Pancreas (tissue), 10 donors: ENCODE data around the gene EMC9. TPM values are rescaled to one million over a fixed set of nuclear protein-coding genes. Genes with fewer than 3 reads are reported as not detected.

Source experiments
- ATAC-seq, 4 donors: fragments of 200-7000 bp; cut with Tn5 transposase; one replicate each; pipeline versions ENCODE4 v1.8.0 to v1.9.1; 2020; ENCODE audit warnings: mild to moderate bottlenecking in 4 of 4, moderate library complexity in 4 of 4
- DNase-seq, 6 donors: peaks; one replicate each; pipeline ENCODE4 v3.0.0-alpha.2; 2020
- FAIRE-seq: peaks from 2 replicates; lab custom pipeline; 2012; peaks lifted over from hg19 to GRCh38; lab: Jason Lieb, UNC
- H3K27ac ChIP-seq, 4 donors: fragments of 200-600 bp; sonication (generic); 1 replicate in 3 of 4; 2 replicates in 1 of 4; pipeline versions ENCODE4 v1.5.0 to v1.8.0; 2020
- H3K27me3 ChIP-seq, 4 donors: fragments of 200-600 bp; one replicate each; pipeline ENCODE4 v1.8.0; 2021
- H3K36me3 ChIP-seq, 3 donors: fragments of 200-600 bp; sonication (generic) in 1 of 3; one replicate each; pipeline versions ENCODE4 v1.5.0 to v1.8.0; 2020 to 2021
- H3K4me1 ChIP-seq, 3 donors: fragments of 200-600 bp; one replicate each; pipeline ENCODE4 v1.8.0; 2021
- H3K4me3 ChIP-seq, 4 donors: fragments of 200-600 bp; sonication (generic) in 2 of 4; one replicate each; pipeline versions ENCODE4 v1.5.0 to v1.8.0; 2020 to 2021
- H3K9me3 ChIP-seq, 4 donors: fragments of 200-600 bp; one replicate each; pipeline ENCODE4 v1.8.0; 2021
- CTCF ChIP-seq, 4 donors: fragments of 200-600 bp; sonication (generic) in 3 of 4; IDR thresholded peaks; one replicate each; pipeline versions ENCODE4 v1.5.0 to v1.8.0; 2021; ENCODE audit warnings: antibody characterized with exemption in 4 of 4
- WGBS, 2 donors: extraction: QIAGEN DNeasy Blood & Tissue Kit; methylation state at CpG; one replicate each; pipeline ENCODE4 v1.1.7; 2013; 5-methylcytosine and 5-hydroxymethylcytosine counted together
- intact Hi-C, 3 donors: fragments of 100-400 bp; cut with DNase I; formaldehyde crosslinking; loops; one replicate each; pipeline versions ENCODE4 v1.11.1 to v1.14.2; 2022
- polyA plus RNA-seq, 2 donors: library from polyadenylated mRNA; stranded (reverse); fragments of 200-250 nt; gene quantifications; one replicate each; pipeline ENCODE4 v1.2.3, GENCODE V29; 2013
- total RNA-seq, 6 donors: library from RNA; stranded (reverse); fragmentation: NEBNext Ultra II Directional in 4 of 6; extraction: Animal tissue kit (Norgen Biotek cat#: 25700) in 4 of 6; gene quantifications; one replicate each; pipeline versions ENCODE4 v1.2.1 to v1.2.4, GENCODE V29; 2021 to 2023
- donor health status: healthy with polysubstance abuse.
- donor health status: DM: no; HTN: no; CAD: no; lungs with moderate emphysema.
- donor health status: DM: no; HTN: no; CAD: no.
- donor health status: control.
- donor health status: control.
- donor health status: Bipolar disorder and iron deficiency.
- donor health status: DM: yes; HTN: yes; CAD: no.
- donor health status: DM: no; HTN: no; CAD: no.
- donor health status: DM: no; HTN: no; CAD: no.
- donor health status: DM: yes; HTN: yes; CAD: no.

EMC9 gene
- total and polyA plus RNA-seq, 8 donors: 8.1 to 72.6 (median 14.1) TPM

GRCh38 chr14:24130717-24131548 lies 10.5 kb downstream of the EMC9 start:
- Histone ChIP-seq H3K27me3 (no peaks in the 10 kb centered on the region), H3K4me1 (peaks cover 19 to 31% (median 22%) of the 10 kb centered on the region in 3 donors), H3K36me3 (no peaks in the 10 kb centered on the region), H3K27ac (peak overlapping the region; percentile 76 to 87 (median 80)), H3K9me3 (no peaks in the 10 kb centered on the region), H3K4me3 (no peak overlapping the region)
- intact Hi-C loops: no loop called here
- FAIRE-seq (no peak), ATAC-seq (peak; percentile 53 to 71 (median 64)), DNase-seq (peak; percentile 68 to 87 (median 83))
- WGBS, 2 donors: 28 to 32% methylated on average over 7 of the region's 7 CpGs
- no peak for TF ChIP-seq CTCF (IDR thresholded peaks at IDR 0.05)

GRCh38 chr14:24130380-24130716 lies 11.0 kb downstream of the EMC9 start, which contains the start of gene FITM1:
Gene FITM1, plus strand, starts transcription at chr14:24130659. Its CDS starts 905 bp downstream, at chr14:24131564.
- Histone ChIP-seq H3K4me1 (peaks cover 19 to 30% (median 22%) of the 10 kb centered on the region in 3 donors), H3K9me3 (no peaks in the 10 kb centered on the region), H3K27ac (peak within 1 kb of the TSS; percentile 76 to 87 (median 80)), H3K36me3 (no peaks in the 10 kb centered on the region), H3K27me3 (no peaks in the 10 kb centered on the region), H3K4me3 (no peak within 1 kb of the TSS)
- intact Hi-C loops: no loop called here
- FAIRE-seq (no peak), DNase-seq (no peak), ATAC-seq (peak in 1 of 4 donors; percentile 11)
- WGBS, 2 donors: 72 to 81% methylated on average over 5 of the region's 5 CpGs
- TF ChIP-seq CTCF (IDR thresholded peaks at IDR 0.05): no peak

- intact Hi-C loops: no loop called here
- 90 to 97% methylated on average over 8 of the region's 8 CpGs for WGBS, 2 donors
- no peak for TF ChIP-seq CTCF (IDR thresholded peaks at IDR 0.05)
- no peak for ATAC-seq
- no peak for FAIRE-seq
- no peaks in the 10 kb centered on the region for H3K9me3 ChIP-seq
- no peaks in the 10 kb centered on the region for H3K27me3 ChIP-seq
- H3K27ac ChIP-seq: no peak overlapping the region
- no peak overlapping the region for H3K4me3 ChIP-seq
- DNase-seq: no peak
- H3K36me3 ChIP-seq: no peaks in the 10 kb centered on the region
- H3K4me1 ChIP-seq: peaks cover 19 to 24% (median 22%) of the 10 kb centered on the region in 3 donors
Measured at GRCh38 chr14:24129410-24129998, 11.9 kb downstream of the EMC9 start.

GRCh38 chr14:24127673-24128072 lies 13.7 kb downstream of the EMC9 start:
- ATAC-seq (no peak), DNase-seq (no peak), FAIRE-seq (no peak)
- H3K9me3 ChIP-seq: no peaks in the 10 kb centered on the region
- H3K4me1 ChIP-seq: peaks cover 19 to 24% (median 22%) of the 10 kb centered on the region in 3 donors
- no peak overlapping the region for H3K4me3 ChIP-seq
- WGBS, 2 donors: 95% methylated on average over 2 of the region's 2 CpGs
- intact Hi-C loops: no loop called here
- no peak overlapping the region for H3K27ac ChIP-seq
- H3K27me3 ChIP-seq: no peaks in the 10 kb centered on the region
- no peak for TF ChIP-seq CTCF (IDR thresholded peaks at IDR 0.05)
- H3K36me3 ChIP-seq: peaks cover 0 to 9% (median 6%) of the 10 kb centered on the region in 3 donors
